Sigmoid colon (tissue), 4 donors: ENCODE measurements around the gene STAP2.

Experiments used
- POLR2AphosphoS5 ChIP-seq, 4 donors: sonication (generic); formaldehyde crosslinking; IDR thresholded peaks; one replicate each; pipeline ENCODE4 v1.6.1; 2017; ENCODE audit warnings: antibody characterized with exemption in 4 of 4
- TF ChIP-seq, protein P1 (sequence below), 4 experiments: fragments of 450-650 bp in 3 of 4; fragments of 200-600 bp in 1 of 4; IDR thresholded peaks; one replicate each; pipeline ENCODE4 v1.5.1; 2016 to 2019; ENCODE audit warnings: antibody characterized with exemption in 4 of 4, mild to moderate bottlenecking in 3 of 4, moderate library complexity in 2 of 4

DNA sequence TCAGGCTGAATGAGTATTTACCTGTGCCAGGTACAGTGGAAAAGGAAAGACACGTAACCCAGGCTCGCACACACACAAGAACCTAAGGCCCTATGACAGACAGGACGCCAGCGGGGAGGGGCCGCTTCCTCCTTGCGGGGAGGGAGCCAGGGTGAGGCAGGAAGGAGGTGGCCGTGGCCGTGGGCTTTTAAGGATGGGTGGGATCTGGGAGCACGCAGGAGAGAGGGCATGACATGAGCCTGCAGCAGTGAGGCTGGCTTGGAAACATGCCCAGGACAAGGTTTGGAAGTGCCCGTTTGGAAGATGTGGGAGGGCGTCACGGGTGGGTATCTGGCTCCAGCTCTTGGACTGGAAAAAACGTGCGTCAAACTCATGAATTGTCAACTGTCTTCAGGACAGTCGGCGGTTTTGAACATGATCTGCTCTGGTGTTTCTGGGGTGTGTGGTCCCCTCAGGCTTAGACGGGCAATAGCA lies 41.7 kb upstream of the STAP2 start:
- TF ChIP-seq, protein P1, sequence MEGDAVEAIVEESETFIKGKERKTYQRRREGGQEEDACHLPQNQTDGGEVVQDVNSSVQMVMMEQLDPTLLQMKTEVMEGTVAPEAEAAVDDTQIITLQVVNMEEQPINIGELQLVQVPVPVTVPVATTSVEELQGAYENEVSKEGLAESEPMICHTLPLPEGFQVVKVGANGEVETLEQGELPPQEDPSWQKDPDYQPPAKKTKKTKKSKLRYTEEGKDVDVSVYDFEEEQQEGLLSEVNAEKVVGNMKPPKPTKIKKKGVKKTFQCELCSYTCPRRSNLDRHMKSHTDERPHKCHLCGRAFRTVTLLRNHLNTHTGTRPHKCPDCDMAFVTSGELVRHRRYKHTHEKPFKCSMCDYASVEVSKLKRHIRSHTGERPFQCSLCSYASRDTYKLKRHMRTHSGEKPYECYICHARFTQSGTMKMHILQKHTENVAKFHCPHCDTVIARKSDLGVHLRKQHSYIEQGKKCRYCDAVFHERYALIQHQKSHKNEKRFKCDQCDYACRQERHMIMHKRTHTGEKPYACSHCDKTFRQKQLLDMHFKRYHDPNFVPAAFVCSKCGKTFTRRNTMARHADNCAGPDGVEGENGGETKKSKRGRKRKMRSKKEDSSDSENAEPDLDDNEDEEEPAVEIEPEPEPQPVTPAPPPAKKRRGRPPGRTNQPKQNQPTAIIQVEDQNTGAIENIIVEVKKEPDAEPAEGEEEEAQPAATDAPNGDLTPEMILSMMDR (IDR thresholded peaks at IDR 0.05), result no peak
- no peak for TF ChIP-seq POLR2AphosphoS5 (IDR thresholded peaks at IDR 0.05)
